KOPT-K1 (cell line): ENCODE results near the gene DDX51.
"Not testable (repeated sequence)": the region's sequence is repeated elsewhere in the genome, so short reads cannot be mapped to it uniquely, and the experiment has no call there.

Source experiments
- H3K27ac ChIP-seq: fragments of 200-600 bp; sonication (generic); 2 replicates; pipeline ENCODE4 v1.5.1; 2016; ENCODE audit warnings: antibody characterized with exemption, mild to moderate bottlenecking, low read depth, low read length; ENCODE audit not compliant: poor library complexity, severe bottlenecking
- H3K36me3 ChIP-seq: fragments of 200-600 bp; sonication (generic); 2 replicates; pipeline ENCODE4 v1.5.1; 2017; ENCODE audit warnings: antibody characterized with exemption, mild to moderate bottlenecking, low read length, moderate library complexity; ENCODE audit not compliant: insufficient read depth
- H3K9me3 ChIP-seq: fragments of 200-600 bp; sonication (generic); 2 replicates; pipeline ENCODE4 v1.5.1; 2017; ENCODE audit warnings: antibody characterized with exemption, low read length, mild to moderate bottlenecking; ENCODE audit not compliant: insufficient read depth, poor library complexity, severe bottlenecking

The DDX51 gene

GRCh38 chr12:132154941-132155770, 11.0 kb upstream of the DDX51 start:
- Histone ChIP-seq H3K9me3 (peaks cover 25% of the 10 kb centered on the region), H3K36me3 (peaks cover 51% of the 10 kb centered on the region), H3K27ac (no peak overlapping the region)

- Histone ChIP-seq H3K36me3 (peaks cover 55% of the 10 kb centered on the region), H3K27ac (no peak overlapping the region), H3K9me3 (peaks cover 25% of the 10 kb centered on the region)
Measured at GRCh38 chr12:132154341-132154761, 10.2 kb upstream of the DDX51 start.

GRCh38 chr12:132153501-132154340, 9.6 kb upstream of the DDX51 start:
- H3K9me3 ChIP-seq, result peaks cover 25% of the 10 kb centered on the region
- no peak overlapping the region for H3K27ac ChIP-seq
- peaks cover 55% of the 10 kb centered on the region for H3K36me3 ChIP-seq

GRCh38 chr12:132152953-132153352, 8.8 kb upstream of the DDX51 start:
- H3K9me3 ChIP-seq, result peaks cover 24% of the 10 kb centered on the region
- no peak overlapping the region for H3K27ac ChIP-seq
- peaks cover 56% of the 10 kb centered on the region for H3K36me3 ChIP-seq

- peaks cover 18% of the 10 kb centered on the region for H3K9me3 ChIP-seq
- peaks cover 56% of the 10 kb centered on the region for H3K36me3 ChIP-seq
Measured at GRCh38 chr12:132152411-132152821, 8.3 kb upstream of the DDX51 start.

GRCh38 chr12:132151766-132152410, 7.8 kb upstream of the DDX51 start:
- Histone ChIP-seq H3K36me3 (peaks cover 56% of the 10 kb centered on the region), H3K9me3 (peaks cover 13% of the 10 kb centered on the region), H3K27ac (no peak overlapping the region)

More at GRCh38 chr12:132152411-132152821, 8.3 kb upstream of the DDX51 start:
- no peak overlapping the region for H3K27ac ChIP-seq

GRCh38 chr12:132151145-132151765, 7.1 kb upstream of the DDX51 start:
- H3K9me3 ChIP-seq, result peaks cover 7% of the 10 kb centered on the region
- peaks cover 56% of the 10 kb centered on the region for H3K36me3 ChIP-seq
- H3K27ac ChIP-seq, result no peak overlapping the region

- Histone ChIP-seq H3K9me3 (peaks cover 2% of the 10 kb centered on the region), H3K36me3 (peaks cover 56% of the 10 kb centered on the region)
Measured at GRCh38 chr12:132150780-132151144, 6.6 kb upstream of the DDX51 start.

GRCh38 chr12:132149526-132149925, 5.4 kb upstream of the DDX51 start:
- peaks cover 55% of the 10 kb centered on the region for H3K36me3 ChIP-seq
- not testable (repeated sequence) for H3K27ac ChIP-seq, H3K9me3 ChIP-seq

More at GRCh38 chr12:132150780-132151144, 6.6 kb upstream of the DDX51 start:
- H3K27ac ChIP-seq, result no peak overlapping the region

- Histone ChIP-seq H3K36me3 (peaks cover 55% of the 10 kb centered on the region), H3K9me3 (no peaks in the 10 kb centered on the region), H3K27ac (no peak overlapping the region)
Measured at GRCh38 chr12:132148368-132149045, 4.4 kb upstream of the DDX51 start.

GRCh38 chr12:132147423-132148367, 3.6 kb upstream of the DDX51 start:
- Histone ChIP-seq H3K36me3 (peaks cover 56% of the 10 kb centered on the region), H3K27ac (no peak overlapping the region), H3K9me3 (no peaks in the 10 kb centered on the region)

GRCh38 chr12:132146772-132147422, 2.8 kb upstream of the DDX51 start:
- peaks cover 56% of the 10 kb centered on the region for H3K36me3 ChIP-seq
- no peaks in the 10 kb centered on the region for H3K9me3 ChIP-seq
- no peak overlapping the region for H3K27ac ChIP-seq

- no peak overlapping the region for H3K27ac ChIP-seq
- no peaks in the 10 kb centered on the region for H3K9me3 ChIP-seq
- H3K36me3 ChIP-seq, result peaks cover 56% of the 10 kb centered on the region
Measured at GRCh38 chr12:132146098-132146497, 2.0 kb upstream of the DDX51 start.
